ENCODE results near the gene P2RY11.
A peak's percentile ranks its signal among the peaks of the same experiment; 100 is the strongest.

Gene P2RY11

DNA sequence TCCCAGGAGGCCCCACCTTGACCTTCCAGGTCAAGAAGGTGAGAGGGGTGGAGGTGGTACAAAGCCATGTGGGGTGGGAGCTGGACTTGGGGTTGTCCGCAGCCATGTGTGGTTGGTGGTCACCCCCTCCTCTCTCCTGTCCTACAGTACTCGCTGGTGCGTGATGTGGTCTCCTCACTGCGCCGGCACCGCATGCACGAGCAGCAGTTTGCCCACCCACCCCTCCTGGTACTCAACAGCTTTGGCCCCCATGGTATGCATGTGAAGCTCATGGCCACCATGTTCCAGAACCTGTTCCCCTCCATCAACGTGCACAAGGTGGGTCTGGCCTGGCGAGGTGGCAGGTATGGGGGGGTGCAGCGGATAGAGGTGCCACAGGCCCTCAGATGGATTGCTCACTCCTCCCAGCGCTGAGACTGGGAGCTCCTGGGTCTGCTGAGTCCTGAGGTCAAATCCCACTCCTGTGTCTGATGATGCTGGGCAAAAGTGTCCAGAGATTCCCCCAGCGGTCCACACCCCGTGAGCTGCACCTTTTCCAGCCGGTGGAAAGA lies 3.6 kb upstream of the P2RY11 start:
- peak overlapping the region; percentile 91 for H3K4me3 ChIP-seq (ENCODE audit: control insufficient read depth, low read depth, low read length)
- no peak for DNase-seq (ENCODE audit: low read depth)
- TF ChIP-seq, protein P1, sequence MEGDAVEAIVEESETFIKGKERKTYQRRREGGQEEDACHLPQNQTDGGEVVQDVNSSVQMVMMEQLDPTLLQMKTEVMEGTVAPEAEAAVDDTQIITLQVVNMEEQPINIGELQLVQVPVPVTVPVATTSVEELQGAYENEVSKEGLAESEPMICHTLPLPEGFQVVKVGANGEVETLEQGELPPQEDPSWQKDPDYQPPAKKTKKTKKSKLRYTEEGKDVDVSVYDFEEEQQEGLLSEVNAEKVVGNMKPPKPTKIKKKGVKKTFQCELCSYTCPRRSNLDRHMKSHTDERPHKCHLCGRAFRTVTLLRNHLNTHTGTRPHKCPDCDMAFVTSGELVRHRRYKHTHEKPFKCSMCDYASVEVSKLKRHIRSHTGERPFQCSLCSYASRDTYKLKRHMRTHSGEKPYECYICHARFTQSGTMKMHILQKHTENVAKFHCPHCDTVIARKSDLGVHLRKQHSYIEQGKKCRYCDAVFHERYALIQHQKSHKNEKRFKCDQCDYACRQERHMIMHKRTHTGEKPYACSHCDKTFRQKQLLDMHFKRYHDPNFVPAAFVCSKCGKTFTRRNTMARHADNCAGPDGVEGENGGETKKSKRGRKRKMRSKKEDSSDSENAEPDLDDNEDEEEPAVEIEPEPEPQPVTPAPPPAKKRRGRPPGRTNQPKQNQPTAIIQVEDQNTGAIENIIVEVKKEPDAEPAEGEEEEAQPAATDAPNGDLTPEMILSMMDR (conservative IDR thresholded peaks at IDR 0.05; ENCODE audit: control insufficient read depth, insufficient read depth, low read depth, low read length) = no peak

DNA sequence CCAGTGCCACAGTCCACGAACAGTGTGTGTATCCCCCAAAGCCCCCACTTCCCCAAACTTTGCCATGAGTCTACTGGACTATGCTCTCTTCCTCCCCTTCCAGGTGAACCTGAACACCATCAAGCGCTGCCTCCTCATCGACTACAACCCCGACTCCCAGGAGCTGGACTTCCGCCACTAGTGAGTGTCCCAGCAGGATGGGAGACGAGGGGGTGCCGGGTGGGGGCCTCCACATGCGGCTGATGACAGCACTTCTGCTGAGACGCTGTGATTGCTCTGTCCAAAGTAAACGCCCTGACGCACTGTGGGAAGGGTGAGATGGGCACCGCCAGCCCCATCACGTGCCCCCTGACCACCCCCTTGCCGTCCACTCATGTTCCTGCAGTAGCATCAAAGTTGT lies 2.0 kb upstream of the P2RY11 start:
- no peak for DNase-seq (ENCODE audit: low read depth)
- TF ChIP-seq, protein P1 (conservative IDR thresholded peaks at IDR 0.05; ENCODE audit: control insufficient read depth, insufficient read depth, low read depth, low read length) = no peak
- no peak overlapping the region for H3K4me3 ChIP-seq (ENCODE audit: control insufficient read depth, low read depth, low read length)

DNA sequence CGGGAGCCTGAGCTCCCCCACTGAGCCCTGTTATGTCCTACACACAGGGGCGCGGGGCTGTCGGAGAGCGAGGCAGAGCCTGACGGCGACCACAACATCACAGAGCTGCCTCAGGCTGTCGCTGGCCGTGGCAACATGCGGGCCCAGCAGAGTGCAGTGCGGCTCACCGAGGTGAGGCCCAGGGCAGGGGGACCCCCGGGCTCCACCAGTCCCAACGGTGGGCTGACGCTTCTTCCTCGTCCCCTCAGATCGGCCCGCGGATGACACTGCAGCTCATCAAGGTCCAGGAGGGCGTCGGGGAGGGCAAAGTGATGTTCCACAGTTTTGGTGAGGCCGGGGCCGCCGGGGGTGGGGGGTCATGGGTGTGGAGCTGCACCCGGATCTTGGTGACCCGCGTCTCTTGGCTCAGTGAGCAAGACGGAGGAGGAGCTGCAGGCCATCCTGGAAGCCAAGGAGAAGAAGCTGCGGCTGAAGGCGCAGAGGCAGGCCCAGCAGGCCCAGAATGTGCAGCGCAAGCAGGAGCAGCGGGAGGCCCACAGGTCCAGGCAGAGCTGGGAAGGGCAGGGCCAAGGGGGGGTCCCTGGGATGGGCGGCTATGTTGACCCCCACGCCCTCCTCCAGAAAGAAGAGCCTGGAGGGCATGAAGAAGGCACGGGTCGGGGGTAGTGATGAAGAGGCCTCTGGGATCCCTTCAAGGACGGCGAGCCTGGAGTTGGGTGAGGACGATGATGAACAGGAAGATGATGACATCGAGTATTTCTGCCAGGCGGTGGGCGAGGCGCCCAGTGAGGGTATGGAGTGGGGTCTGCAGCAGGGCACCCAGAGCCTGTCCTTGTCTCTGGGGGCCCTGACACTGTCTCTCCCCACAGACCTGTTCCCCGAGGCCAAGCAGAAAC lies 1.2 kb upstream of the P2RY11 start:
- H3K4me3 ChIP-seq (ENCODE audit: control insufficient read depth, low read depth, low read length) = no peak overlapping the region
- no peak for DNase-seq (ENCODE audit: low read depth)
- TF ChIP-seq, protein P1 (conservative IDR thresholded peaks at IDR 0.05; ENCODE audit: control insufficient read depth, insufficient read depth, low read depth, low read length) = no peak

DNA sequence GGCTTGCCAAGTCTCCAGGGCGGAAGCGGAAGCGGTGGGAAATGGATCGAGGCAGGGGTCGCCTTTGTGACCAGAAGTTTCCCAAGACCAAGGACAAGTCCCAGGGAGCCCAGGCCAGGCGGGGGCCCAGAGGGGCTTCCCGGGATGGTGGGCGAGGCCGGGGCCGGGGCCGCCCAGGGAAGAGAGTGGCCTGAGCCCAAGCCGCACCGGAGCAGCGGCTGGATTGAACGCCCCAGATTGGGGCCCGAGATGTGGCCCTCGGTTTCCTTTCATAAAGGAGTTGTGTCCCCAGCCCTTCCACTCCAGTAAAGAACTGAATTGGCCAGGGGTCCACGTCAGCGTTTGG lies 548 bp upstream of the P2RY11 start:
- TF ChIP-seq, protein P1 (conservative IDR thresholded peaks at IDR 0.05; ENCODE audit: control insufficient read depth, insufficient read depth, low read depth, low read length) = no peak
- DNase-seq (ENCODE audit: low read depth) = no peak
- no peak overlapping the region for H3K4me3 ChIP-seq (ENCODE audit: control insufficient read depth, low read depth, low read length)

DNA sequence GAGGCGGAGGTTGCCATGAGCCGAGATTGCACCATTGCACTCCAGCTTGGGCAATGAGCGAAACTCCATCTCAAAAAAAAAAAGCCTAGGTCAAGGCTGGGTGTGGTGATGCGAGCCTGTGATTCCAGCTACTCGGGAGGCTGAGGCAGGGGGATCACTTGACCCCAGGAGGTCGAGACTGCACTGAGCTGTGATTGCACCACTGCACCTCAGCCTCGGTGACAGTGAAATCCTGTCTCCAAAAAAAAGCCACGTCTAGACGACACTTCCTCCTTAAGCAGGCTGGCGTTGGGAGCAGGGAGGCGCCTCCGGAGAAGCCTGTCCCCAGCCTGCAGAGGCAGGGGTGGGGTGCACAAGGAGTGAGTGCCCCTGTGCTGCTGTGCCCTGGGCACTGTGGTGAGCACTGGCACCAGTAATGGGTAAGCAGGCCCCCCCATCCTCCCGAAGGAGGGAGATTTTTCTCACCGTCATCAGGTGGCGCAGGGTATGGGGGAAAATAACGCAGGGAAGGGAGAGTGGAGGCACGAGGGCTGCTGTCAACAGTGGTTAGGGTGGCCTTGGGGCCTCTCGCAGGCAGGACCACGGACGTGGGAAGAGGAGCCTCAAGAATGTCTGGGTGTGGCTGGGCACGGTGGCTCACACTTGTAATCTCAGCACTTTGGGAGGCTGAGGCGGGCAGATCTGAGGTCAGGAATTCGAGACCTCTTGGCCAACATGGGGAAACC lies 706 bp downstream of the P2RY11 start:
- no peak overlapping the region for H3K4me3 ChIP-seq (ENCODE audit: control insufficient read depth, low read depth, low read length)
- TF ChIP-seq, protein P1 (conservative IDR thresholded peaks at IDR 0.05; ENCODE audit: control insufficient read depth, insufficient read depth, low read depth, low read length) = no peak
- no peak for DNase-seq (ENCODE audit: low read depth)

DNA sequence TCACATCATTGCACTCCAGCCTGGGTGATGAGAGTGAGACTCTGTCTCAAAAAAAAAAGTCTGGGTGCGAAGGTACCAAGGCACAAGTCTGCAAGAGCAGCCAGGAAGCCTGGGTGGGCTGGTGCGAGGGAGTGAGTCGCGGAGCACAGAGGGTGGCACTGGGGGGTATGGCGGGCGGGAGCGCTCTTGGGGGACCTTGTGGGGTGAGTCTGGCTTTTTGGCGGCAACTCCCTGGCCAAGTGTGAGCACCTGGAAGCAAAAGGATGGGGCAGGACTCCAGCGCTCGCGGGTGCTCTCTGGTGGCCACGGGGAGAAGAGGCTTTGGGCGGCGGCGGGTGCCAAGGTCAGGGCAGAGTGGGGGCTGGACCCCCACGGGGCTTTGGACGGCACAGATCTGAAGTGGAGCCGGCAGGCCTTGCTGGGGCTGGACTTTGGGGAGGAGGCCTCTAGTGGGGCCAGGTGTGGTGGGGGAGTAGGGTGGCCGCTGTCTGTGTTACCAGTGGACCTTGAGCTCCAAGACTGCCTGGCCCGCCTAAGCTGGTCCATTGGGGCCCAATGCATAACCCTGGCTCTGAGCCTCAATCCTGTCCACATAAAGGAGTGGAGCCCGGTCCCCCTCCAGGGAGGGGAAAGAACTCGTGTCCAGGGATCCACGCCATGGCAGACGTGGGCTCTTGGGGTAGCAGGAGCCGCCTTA lies 1.6 kb downstream of the P2RY11 start:
- no peak overlapping the region for H3K4me3 ChIP-seq (ENCODE audit: control insufficient read depth, low read depth, low read length)
- TF ChIP-seq, protein P1 (conservative IDR thresholded peaks at IDR 0.05; ENCODE audit: control insufficient read depth, insufficient read depth, low read depth, low read length) = peak; percentile 62
- DNase-seq (ENCODE audit: low read depth) = peak; percentile 50
